ENCODE results near the gene ZFYVE28.
A peak's percentile ranks its signal among the peaks of the same experiment; 100 is the strongest.
"Not testable (repeated sequence)": the region's sequence is repeated elsewhere in the genome, so short reads cannot be mapped to it uniquely, and the experiment has no call there.

ZFYVE28 gene

GRCh38 chr4:2445571-2445970 lies 27.1 kb upstream of the ZFYVE28 start:
- DNase-seq = no peak

GRCh38 chr4:2445130-2445529 lies 26.7 kb upstream of the ZFYVE28 start:
- DNase-seq = no peak

GRCh38 chr4:2443956-2444740 lies 25.7 kb upstream of the ZFYVE28 start:
- no peak for DNase-seq

GRCh38 chr4:2443061-2443730 lies 24.8 kb upstream of the ZFYVE28 start:
- no peak for DNase-seq

- DNase-seq = no peak
Observed at GRCh38 chr4:2442175-2442993, 23.9 kb upstream of the ZFYVE28 start.

- DNase-seq = peak; percentile 32
Observed at GRCh38 chr4:2441393-2442174, 23.1 kb upstream of the ZFYVE28 start.

- DNase-seq = no peak
Observed at GRCh38 chr4:2438822-2439718, 20.6 kb upstream of the ZFYVE28 start.

GRCh38 chr4:2437475-2438215 lies 19.2 kb upstream of the ZFYVE28 start:
- DNase-seq = no peak

GRCh38 chr4:2436761-2437474 lies 18.5 kb upstream of the ZFYVE28 start:
- no peak for DNase-seq

GRCh38 chr4:2436301-2436700 lies 17.9 kb upstream of the ZFYVE28 start:
- no peak for DNase-seq

GRCh38 chr4:2434420-2434819 lies 16.0 kb upstream of the ZFYVE28 start:
- no peak for DNase-seq

- no peak for DNase-seq
Observed at GRCh38 chr4:2433609-2434350, 15.3 kb upstream of the ZFYVE28 start.

- no peak for DNase-seq
Observed at GRCh38 chr4:2432991-2433530, 14.6 kb upstream of the ZFYVE28 start.

GRCh38 chr4:2432004-2432403 lies 13.6 kb upstream of the ZFYVE28 start:
- DNase-seq = no peak

- not testable (repeated sequence) for DNase-seq
Observed at GRCh38 chr4:2429945-2430757, 11.7 kb upstream of the ZFYVE28 start.

GRCh38 chr4:2428496-2429213 lies 10.2 kb upstream of the ZFYVE28 start:
- DNase-seq = no peak
